Neural progenitor cell (in vitro differentiated cells): ENCODE data around the gene PTPRK. TPM values are rescaled to one million over a fixed set of nuclear protein-coding genes. Genes with fewer than 3 reads are reported as not detected.
"Not testable (repeated sequence)": the region's sequence is repeated elsewhere in the genome, so short reads cannot be mapped to it uniquely, and the experiment has no call there.

ENCODE experiments used
- DNase-seq: peaks from one replicate; pipeline ENCODE4 v3.0.0-alpha.2; 2016; ENCODE audit warnings: low spot score
- H2AFZ ChIP-seq: fragments of 200-600 bp; sonication (generic); replicated peaks from 2 replicates; pipeline ENCODE4 v1.6.1; 2016; ENCODE audit warnings: antibody characterized with exemption
- H3F3A ChIP-seq: fragments of 200-600 bp; sonication (generic); 2 replicates; pipeline ENCODE4 v1.6.1; 2016; ENCODE audit warnings: antibody characterized with exemption, low read depth
- H3K27ac ChIP-seq: fragments of 200-600 bp; sonication (generic); 2 replicates; pipeline ENCODE4 v1.5.1; 2016; ENCODE audit warnings: mild to moderate bottlenecking
- H3K27me3 ChIP-seq: fragments of 200-600 bp; sonication (generic); 2 replicates; pipeline ENCODE4 v1.6.1; 2016; ENCODE audit warnings: mild to moderate bottlenecking, moderate library complexity
- H3K36me3 ChIP-seq: fragments of 200-600 bp; sonication (generic); 2 replicates; pipeline ENCODE4 v1.5.1; 2016
- H3K4me1 ChIP-seq: fragments of 200-600 bp; sonication (generic); 2 replicates; pipeline ENCODE4 v1.6.1; 2016; ENCODE audit warnings: mixed run types
- H3K4me2 ChIP-seq: fragments of 200-600 bp; sonication (generic); 2 replicates; pipeline ENCODE4 v1.6.1; 2016
- H3K4me3 ChIP-seq: fragments of 200-600 bp; sonication (generic); 2 replicates; pipeline ENCODE4 v1.5.1; 2016
- H3K79me2 ChIP-seq: fragments of 200-600 bp; sonication (generic); 2 replicates; pipeline ENCODE4 v1.6.1; 2016; ENCODE audit warnings: low read depth
- H3K9ac ChIP-seq: fragments of 200-600 bp; sonication (generic); 2 replicates; pipeline ENCODE4 v1.6.1; 2016
- H3K9me3 ChIP-seq: fragments of 200-600 bp; sonication (generic); 2 replicates; pipeline ENCODE4 v1.5.1; 2016; ENCODE audit warnings: low read depth
- H4K20me1 ChIP-seq: fragments of 200-600 bp; sonication (generic); 2 replicates; pipeline ENCODE4 v1.6.1; 2016; ENCODE audit warnings: low read depth
- H3K27ac Mint-ChIP-seq: 3 replicates; pipeline ENCODE4 v1.8.0; 2021; ENCODE audit warnings: mixed read lengths
- H3K27me3 Mint-ChIP-seq: 2 replicates; pipeline ENCODE4 v1.8.0; 2022; ENCODE audit warnings: low read depth, mild to moderate bottlenecking, inconsistent platforms, moderate library complexity, mixed read lengths; ENCODE audit not compliant: insufficient read depth
- H3K36me3 Mint-ChIP-seq: 3 replicates; pipeline ENCODE4 v1.8.0; 2021; ENCODE audit warnings: mixed read lengths
- H3K4me1 Mint-ChIP-seq: 3 replicates; pipeline ENCODE4 v1.8.0; 2021; ENCODE audit warnings: mixed read lengths
- H3K4me3 Mint-ChIP-seq: 3 replicates; pipeline ENCODE4 v1.8.0; 2021; ENCODE audit warnings: mild to moderate bottlenecking, moderate library complexity, mixed read lengths
- H3K9me3 Mint-ChIP-seq: 3 replicates; pipeline ENCODE4 v1.8.0; 2020; ENCODE audit warnings: mixed read lengths
- CTCF ChIP-seq: fragments of 200-600 bp; sonication (generic); IDR thresholded peaks from 2 replicates; pipeline ENCODE4 v1.5.1; 2017; ENCODE audit warnings: antibody characterized with exemption, mild to moderate bottlenecking
- EZH2 ChIP-seq: fragments of 200-600 bp; sonication (generic); IDR thresholded peaks from 2 replicates; pipeline ENCODE4 v1.6.1; 2017; ENCODE audit warnings: antibody characterized with exemption, mild to moderate bottlenecking, moderate library complexity
- EZH2phosphoT487 ChIP-seq: fragments of 200-600 bp; sonication (generic); IDR thresholded peaks from 2 replicates; pipeline ENCODE4 v1.6.1; 2017; ENCODE audit warnings: antibody characterized with exemption
- total RNA-seq: library from RNA; depleted of rRNA; stranded (reverse); fragments of >200 nt; gene quantifications from 2 replicates; pipeline ENCODE4 v1.2.3, GENCODE V29; 2015; ENCODE audit warnings: low replicate concordance

PTPRK gene
- total RNA-seq, 1 donor from 2014 or later: 35.0 TPM

- TF ChIP-seq EZH2 (no peak), CTCF (no peak), EZH2phosphoT487 (no peak)
- no peak overlapping the region for H3K4me3 Mint-ChIP-seq
- no peaks in the 10 kb centered on the region for H3K27me3 ChIP-seq
Measured at GRCh38 chr6:127933137-127933536, 587.3 kb downstream of the PTPRK start.

GRCh38 chr6:127932708-127933107 lies 587.7 kb downstream of the PTPRK start:
- no peak for DNase-seq
- peaks cover 12% of the 10 kb centered on the region for H3K9me3 Mint-ChIP-seq
- H3K27ac ChIP-seq: no peak overlapping the region
- no peak overlapping the region for H3K4me3 Mint-ChIP-seq
- no peaks in the 10 kb centered on the region for H3K27me3 Mint-ChIP-seq
- H3K27me3 ChIP-seq: no peaks in the 10 kb centered on the region
- no peak overlapping the region for H3K27ac Mint-ChIP-seq
- H3K36me3 Mint-ChIP-seq: no peaks in the 10 kb centered on the region
- no peak overlapping the region for H3K4me3 ChIP-seq
- no peaks in the 10 kb centered on the region for H3K4me1 Mint-ChIP-seq
- H3K36me3 ChIP-seq: no peaks in the 10 kb centered on the region
- no peak for TF ChIP-seq EZH2phosphoT487
- no peak overlapping the region for H3K9ac ChIP-seq
- no peaks in the 10 kb centered on the region for H3K9me3 ChIP-seq
- H3K79me2 ChIP-seq: no peaks in the 10 kb centered on the region
- H3K4me2 ChIP-seq: no peak overlapping the region
- no peaks in the 10 kb centered on the region for H3K4me1 ChIP-seq
- H4K20me1 ChIP-seq: no peaks in the 10 kb centered on the region
- H2AFZ ChIP-seq: no peak overlapping the region
- H3F3A ChIP-seq: no peaks in the 10 kb centered on the region

More at GRCh38 chr6:127933137-127933536, 587.3 kb downstream of the PTPRK start:
- H4K20me1 ChIP-seq: no peaks in the 10 kb centered on the region
- no peaks in the 10 kb centered on the region for H3K4me1 ChIP-seq
- H3K4me2 ChIP-seq: no peak overlapping the region
- Mint-ChIP-seq H3K27ac (no peak overlapping the region), H3K4me1 (no peaks in the 10 kb centered on the region), H3K36me3 (no peaks in the 10 kb centered on the region), H3K9me3 (peaks cover 12% of the 10 kb centered on the region), H3K27me3 (no peaks in the 10 kb centered on the region)
- no peak overlapping the region for H2AFZ ChIP-seq
- no peaks in the 10 kb centered on the region for H3K9me3 ChIP-seq
- H3K4me3 ChIP-seq: no peak overlapping the region
- H3K9ac ChIP-seq: no peak overlapping the region
- no peaks in the 10 kb centered on the region for H3K36me3 ChIP-seq
- no peak for DNase-seq
- no peak overlapping the region for H3K27ac ChIP-seq
- H3F3A ChIP-seq: no peaks in the 10 kb centered on the region
- H3K79me2 ChIP-seq: no peaks in the 10 kb centered on the region

- not testable (repeated sequence) for H3K27ac Mint-ChIP-seq, H3K27me3 ChIP-seq, H3K9ac ChIP-seq, H3K27me3 Mint-ChIP-seq, H3K4me3 Mint-ChIP-seq, H3K79me2 ChIP-seq, H3K9me3 ChIP-seq, H3K36me3 ChIP-seq, H3F3A ChIP-seq, H3K36me3 Mint-ChIP-seq, H3K4me1 ChIP-seq, H2AFZ ChIP-seq, H3K27ac ChIP-seq, H4K20me1 ChIP-seq, DNase-seq, H3K4me2 ChIP-seq, H3K4me3 ChIP-seq, H3K4me1 Mint-ChIP-seq
- peaks cover 16% of the 10 kb centered on the region for H3K9me3 Mint-ChIP-seq
Measured at GRCh38 chr6:127926441-127926840, 594.0 kb downstream of the PTPRK start.

- no peaks in the 10 kb centered on the region for H3F3A ChIP-seq
- Mint-ChIP-seq H3K27ac (no peak overlapping the region), H3K27me3 (no peaks in the 10 kb centered on the region), H3K4me3 (no peak overlapping the region), H3K36me3 (no peaks in the 10 kb centered on the region), H3K9me3 (peaks cover 14% of the 10 kb centered on the region), H3K4me1 (no peaks in the 10 kb centered on the region)
- TF ChIP-seq EZH2phosphoT487 (no peak), CTCF (no peak), EZH2 (no peak)
- no peak overlapping the region for H2AFZ ChIP-seq
- no peaks in the 10 kb centered on the region for H3K9me3 ChIP-seq
- no peaks in the 10 kb centered on the region for H3K79me2 ChIP-seq
- H3K4me3 ChIP-seq: no peak overlapping the region
- H3K4me1 ChIP-seq: no peaks in the 10 kb centered on the region
- H4K20me1 ChIP-seq: no peaks in the 10 kb centered on the region
- H3K27ac ChIP-seq: no peak overlapping the region
- H3K9ac ChIP-seq: no peak overlapping the region
- no peak overlapping the region for H3K4me2 ChIP-seq
- no peak for DNase-seq
- no peaks in the 10 kb centered on the region for H3K27me3 ChIP-seq
- H3K36me3 ChIP-seq: no peaks in the 10 kb centered on the region
Measured at GRCh38 chr6:127924440-127924839, 596.0 kb downstream of the PTPRK start.
